GM21528 (cell line): Measurements from ENCODE around the gene RBMS2.
A peak's percentile ranks its signal among the peaks of the same experiment; 100 is the strongest.
"Not testable (repeated sequence)": the region's sequence is repeated elsewhere in the genome, so short reads cannot be mapped to it uniquely, and the experiment has no call there.

Source experiments
- ATAC-seq: cut with Tn5 transposase; IDR thresholded peaks from one replicate; pipeline ENCODE4 v1.9.1; 2021; ENCODE audit warnings: mild to moderate bottlenecking, moderate library complexity; ENCODE audit not compliant: unreplicated experiment, low FRiP score

Gene RBMS2

GRCh38 chr12:56521590-56522371 lies at the start of gene RBMS2:
Gene RBMS2, plus strand, starts transcription at chr12:56521820. Its CDS starts 204 bp downstream, at chr12:56522024.
- peak; percentile 55 for ATAC-seq

GRCh38 chr12:56474389-56474788 lies 47.2 kb upstream of the RBMS2 start:
- no peak for ATAC-seq

GRCh38 chr12:56476143-56476542 lies 45.5 kb upstream of the RBMS2 start:
- ATAC-seq = no peak

GRCh38 chr12:56476972-56477432 lies 44.6 kb upstream of the RBMS2 start:
- no peak for ATAC-seq

GRCh38 chr12:56477521-56478225 lies 43.9 kb upstream of the RBMS2 start:
- ATAC-seq = no peak

- ATAC-seq = no peak
Measured at GRCh38 chr12:56479625-56480024, 42.0 kb upstream of the RBMS2 start.

GRCh38 chr12:56484566-56484965 lies 37.1 kb upstream of the RBMS2 start:
- ATAC-seq = no peak

GRCh38 chr12:56486694-56487093 lies 34.9 kb upstream of the RBMS2 start:
- no peak for ATAC-seq

- ATAC-seq = peak; percentile 45
Measured at GRCh38 chr12:56487448-56488040, 34.1 kb upstream of the RBMS2 start.

- peak; percentile 94 for ATAC-seq
Measured at GRCh38 chr12:56488041-56488955, 33.3 kb upstream of the RBMS2 start, which contains the start of gene GLS2. Gene GLS2, minus strand, starts transcription at chr12:56488161. Its CDS starts 43 bp downstream, at chr12:56488118.

- no peak for ATAC-seq
Measured at GRCh38 chr12:56490360-56490759, 31.3 kb upstream of the RBMS2 start.

- ATAC-seq = not testable (repeated sequence)
Measured at GRCh38 chr12:56493409-56494105, 28.1 kb upstream of the RBMS2 start.

GRCh38 chr12:56494106-56494415 lies 27.6 kb upstream of the RBMS2 start:
- ATAC-seq = not testable (repeated sequence)

- not testable (repeated sequence) for ATAC-seq
Measured at GRCh38 chr12:56494481-56494880, 27.1 kb upstream of the RBMS2 start.

GRCh38 chr12:56496704-56497103 lies 24.9 kb upstream of the RBMS2 start:
- not testable (repeated sequence) for ATAC-seq

GRCh38 chr12:56498126-56498902 lies 23.3 kb upstream of the RBMS2 start:
- ATAC-seq = not testable (repeated sequence)

GRCh38 chr12:56499452-56499851 lies 22.2 kb upstream of the RBMS2 start:
- ATAC-seq = not testable (repeated sequence)

- ATAC-seq = not testable (repeated sequence)
Measured at GRCh38 chr12:56499879-56500278, 21.7 kb upstream of the RBMS2 start.

GRCh38 chr12:56510786-56511185 lies 10.8 kb upstream of the RBMS2 start:
- ATAC-seq = no peak
